ENCODE data around the gene RPLP1. TPM values are rescaled to one million over a fixed set of nuclear protein-coding genes. Genes with fewer than 3 reads are reported as not detected.

Gene RPLP1
- total and polyA plus RNA-seq, 9 of the 15 experiments (the other 6 are each of a cell fraction or from before 2014, with no cell fraction given) = 76.3 to 3,053 (median 847) TPM

DNA sequence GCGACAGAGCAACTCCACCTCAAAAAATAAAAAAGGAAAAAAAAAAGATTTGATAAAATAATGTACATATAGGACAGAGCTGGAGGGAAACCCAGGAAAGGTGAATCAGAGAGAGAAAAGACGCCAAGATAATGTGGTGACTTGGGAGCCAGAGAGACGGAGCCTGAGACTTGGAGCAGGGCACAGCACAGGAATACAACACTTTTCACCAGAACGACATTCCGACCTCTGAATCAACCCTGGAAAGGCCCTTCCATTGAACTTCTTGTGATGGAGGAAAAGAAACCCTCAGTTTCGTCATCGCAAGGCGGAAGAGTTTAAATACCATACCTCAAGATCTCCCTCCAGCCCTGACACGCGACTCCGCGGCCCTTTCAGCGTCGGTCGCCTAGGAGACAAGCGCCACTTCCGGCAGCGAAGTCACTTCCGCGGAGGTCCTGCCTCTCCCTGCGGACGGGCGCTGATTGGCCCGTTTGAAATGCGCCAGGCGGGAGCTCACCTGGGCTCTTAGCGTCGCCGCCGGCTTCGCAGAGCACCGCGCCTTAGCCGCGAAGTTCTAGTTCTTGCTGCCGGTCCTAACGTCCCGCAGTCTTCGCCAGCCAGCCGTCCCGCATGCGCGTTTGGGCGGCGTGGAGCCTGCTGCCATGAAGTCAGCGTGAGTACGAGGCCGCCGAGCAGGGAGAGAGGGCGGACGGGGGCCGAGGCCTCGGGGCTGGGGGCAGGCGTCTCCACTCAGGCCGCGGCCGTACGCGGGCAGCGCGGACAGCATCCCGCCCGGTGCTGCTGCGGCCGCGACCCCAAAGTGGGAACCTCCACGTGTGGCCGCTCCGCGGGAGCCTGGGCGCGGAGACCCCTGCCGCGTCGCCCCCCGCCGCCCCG lies 38.6 kb upstream of the RPLP1 start, which contains the start of gene KIF23 (continued):
- TF ChIP-seq, protein P1, sequence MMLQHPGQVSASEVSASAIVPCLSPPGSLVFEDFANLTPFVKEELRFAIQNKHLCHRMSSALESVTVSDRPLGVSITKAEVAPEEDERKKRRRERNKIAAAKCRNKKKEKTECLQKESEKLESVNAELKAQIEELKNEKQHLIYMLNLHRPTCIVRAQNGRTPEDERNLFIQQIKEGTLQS (IDR thresholded peaks at IDR 0.05) = peak; percentile 72
- TF ChIP-seq, protein P1 (CRISPR knock-in tag; conservative IDR thresholded peaks at IDR 0.05) = no peak
- peak; percentile 80 to 84 for TF ChIP-seq NRF1 (conservative IDR thresholded peaks at IDR 0.05 in 1 of 2, IDR thresholded peaks at IDR 0.05 in 1 of 2)
- no peak for TF ChIP-seq SLC30A9 (CRISPR knock-in tag; IDR thresholded peaks at IDR 0.05)
- no peak for TF ChIP-seq ZNF444 (CRISPR knock-in tag; IDR thresholded peaks at IDR 0.05)
- TF ChIP-seq E2F3 (CRISPR knock-in tag; IDR thresholded peaks at IDR 0.05) = 0 out of 2 replicates have a peak, but pooled peaks have one; percentile 56
- TF ChIP-seq LARP7 (IDR thresholded peaks at IDR 0.05) = 0 out of 2 replicates have a peak, but pooled peaks have one; percentile 68
- TF ChIP-seq, protein P2, sequence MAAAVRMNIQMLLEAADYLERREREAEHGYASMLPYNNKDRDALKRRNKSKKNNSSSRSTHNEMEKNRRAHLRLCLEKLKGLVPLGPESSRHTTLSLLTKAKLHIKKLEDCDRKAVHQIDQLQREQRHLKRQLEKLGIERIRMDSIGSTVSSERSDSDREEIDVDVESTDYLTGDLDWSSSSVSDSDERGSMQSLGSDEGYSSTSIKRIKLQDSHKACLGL (CRISPR knock-in tag; IDR thresholded peaks at IDR 0.05; ENCODE audit: borderline replicate concordance, poor library complexity, severe bottlenecking) = peak; percentile 87
- TF ChIP-seq ZEB2 (IDR thresholded peaks at IDR 0.05) = peak; percentile 71; the same call in 1 of the 2 replicates
- TF ChIP-seq JUN (IDR thresholded peaks at IDR 0.05; ENCODE audit: borderline replicate concordance, low read depth, low read length) = no peak
- no peak for TF ChIP-seq JUN (CRISPR knock-in tag; IDR thresholded peaks at IDR 0.05; ENCODE audit: borderline replicate concordance)
- TF ChIP-seq HDAC2 (IDR thresholded peaks at IDR 0.05) = peak; percentile 90
- TF ChIP-seq KDM4B (IDR thresholded peaks at IDR 0.05; ENCODE audit: borderline replicate concordance in 2 of 2, low read depth in 1 of 2) = peak in 1 of 2 experiments; percentile 64; a peak in 1 of 4 replicates
- peak; percentile 73; the same call in 1 of the 2 replicates for TF ChIP-seq RNF2 (IDR thresholded peaks at IDR 0.05)
- 0 out of 2 replicates have a peak, but pooled peaks have one; percentile 54 for TF ChIP-seq ZNF12 (CRISPR knock-in tag; IDR thresholded peaks at IDR 0.05)
- peak; percentile 98 for TF ChIP-seq RBFOX2 (IDR thresholded peaks at IDR 0.05; ENCODE audit: low read depth, low read length)

Data from K562 (cell line).